ENCODE data around the gene TXN. TPM values are rescaled to one million over a fixed set of nuclear protein-coding genes. Genes with fewer than 3 reads are reported as not detected.
"Not testable (repeated sequence)": the region's sequence is repeated elsewhere in the genome, so short reads cannot be mapped to it uniquely, and the experiment has no call there.

Gene TXN
- polyA plus RNA-seq, 1 donor from 2014 or later, result 120 TPM

DNA sequence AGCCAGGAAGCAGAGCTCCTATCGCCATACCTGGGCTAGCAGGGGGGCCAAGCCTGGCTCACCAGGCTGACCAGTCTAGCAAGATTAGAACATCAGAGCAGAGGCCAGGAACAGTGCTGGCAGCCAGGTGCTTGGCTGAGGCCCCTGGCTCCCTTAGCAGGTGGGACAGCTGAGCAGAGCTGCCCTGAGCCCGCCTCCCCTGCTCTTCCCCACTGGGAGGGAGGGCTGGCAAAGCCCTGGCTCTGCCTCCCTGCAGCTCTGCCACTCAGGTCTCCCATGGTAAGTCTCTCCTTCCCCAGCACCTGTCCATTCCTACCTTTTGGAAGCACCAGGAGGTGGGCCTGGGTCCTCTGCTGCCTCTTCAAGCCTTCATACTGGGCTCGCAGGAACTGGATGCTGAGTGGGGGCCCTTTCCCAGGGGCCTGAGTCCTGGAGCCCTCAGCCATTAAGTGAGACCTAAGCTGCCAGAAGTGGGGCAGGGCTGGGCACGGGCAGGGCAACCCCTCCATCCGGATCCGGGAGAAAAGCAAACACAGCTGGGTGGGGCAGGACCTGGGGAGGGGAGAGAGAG is 49.2 kb downstream of the TXN start:
- Mint-ChIP-seq H3K27ac (no peak overlapping the region), H3K9me3 (no peaks in the 10 kb centered on the region), H3K27me3 (peaks cover 2% of the 10 kb centered on the region)

DNA sequence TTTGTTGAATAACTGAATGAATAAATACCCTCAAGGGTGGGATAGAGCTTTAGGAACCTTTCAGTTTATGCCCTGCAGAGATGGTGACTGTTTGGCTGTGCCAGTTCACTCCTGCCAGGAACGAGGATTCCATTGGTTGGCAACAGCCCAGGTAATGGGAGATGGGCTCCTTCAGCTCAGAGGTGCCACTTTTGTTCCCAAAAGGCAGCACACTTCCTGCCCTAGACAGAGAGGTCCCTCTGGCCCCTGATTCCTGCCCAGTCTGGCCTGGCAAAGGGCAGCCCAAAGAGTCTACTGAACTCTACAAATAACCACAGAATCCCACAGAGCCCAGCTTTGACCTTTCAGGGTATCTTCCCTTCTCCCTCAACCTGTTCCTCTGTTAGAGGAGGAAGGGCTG is 49.9 kb downstream of the TXN start:
- Mint-ChIP-seq H3K4me3 (no peak overlapping the region), H3K36me3 (peaks cover 2% of the 10 kb centered on the region), H3K27ac (no peak overlapping the region), H3K9me3 (no peaks in the 10 kb centered on the region), H3K27me3 (peaks cover 2% of the 10 kb centered on the region), H3K4me1 (peaks cover 0 to 1% (median 0%) of the 10 kb centered on the region in 3 donors)

More for the DNA sequence above, 49.2 kb downstream of the TXN start:
- no peak overlapping the region for H3K4me3 Mint-ChIP-seq
- H3K36me3 Mint-ChIP-seq, result peaks cover 2% of the 10 kb centered on the region
- peaks cover 0 to 1% (median 0%) of the 10 kb centered on the region in 3 donors for H3K4me1 Mint-ChIP-seq

DNA sequence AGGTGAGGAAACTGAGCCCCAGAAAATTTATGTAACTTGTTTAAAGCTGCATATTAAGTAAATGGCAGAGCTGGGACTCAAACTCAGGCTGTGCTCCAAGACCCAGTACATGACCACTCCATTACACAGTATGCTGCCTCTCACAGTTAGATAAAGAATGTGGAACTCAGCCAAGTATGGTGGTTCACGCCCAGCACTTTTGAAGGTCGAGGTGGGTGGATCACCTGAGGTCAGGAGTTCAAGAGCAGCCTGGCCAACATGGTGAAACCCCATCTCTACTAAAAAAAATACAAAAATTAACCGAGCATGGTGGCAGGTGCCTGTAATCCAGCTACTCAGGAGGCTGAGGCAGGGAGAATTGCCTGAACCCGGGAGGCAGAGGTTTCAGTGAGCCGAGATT is 50.7 kb downstream of the TXN start:
- not testable (repeated sequence) for H3K4me1 Mint-ChIP-seq, H3K27ac Mint-ChIP-seq, H3K4me3 Mint-ChIP-seq, H3K36me3 Mint-ChIP-seq, H3K9me3 Mint-ChIP-seq, H3K27me3 Mint-ChIP-seq

DNA sequence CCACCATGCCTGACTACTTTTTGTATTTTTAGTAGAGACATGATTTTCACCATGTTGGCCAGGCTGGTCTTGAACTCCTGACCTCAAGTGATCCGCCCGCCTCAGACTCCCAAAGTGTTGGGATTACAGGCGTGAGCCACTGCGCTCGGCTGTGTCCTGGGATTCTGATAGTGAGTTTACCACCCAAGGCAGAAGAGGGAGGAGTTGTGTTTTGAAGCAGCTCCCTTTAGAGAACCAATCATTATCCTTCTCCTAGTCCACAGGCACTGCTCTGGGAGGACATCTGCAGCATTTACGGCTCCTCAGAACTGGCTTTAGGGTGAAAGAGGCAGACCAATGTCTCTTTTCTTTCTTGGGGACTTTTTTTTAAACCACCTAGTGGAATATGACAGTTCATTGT is 54.1 kb downstream of the TXN start:
- H3K27ac Mint-ChIP-seq, result no peak overlapping the region

DNA sequence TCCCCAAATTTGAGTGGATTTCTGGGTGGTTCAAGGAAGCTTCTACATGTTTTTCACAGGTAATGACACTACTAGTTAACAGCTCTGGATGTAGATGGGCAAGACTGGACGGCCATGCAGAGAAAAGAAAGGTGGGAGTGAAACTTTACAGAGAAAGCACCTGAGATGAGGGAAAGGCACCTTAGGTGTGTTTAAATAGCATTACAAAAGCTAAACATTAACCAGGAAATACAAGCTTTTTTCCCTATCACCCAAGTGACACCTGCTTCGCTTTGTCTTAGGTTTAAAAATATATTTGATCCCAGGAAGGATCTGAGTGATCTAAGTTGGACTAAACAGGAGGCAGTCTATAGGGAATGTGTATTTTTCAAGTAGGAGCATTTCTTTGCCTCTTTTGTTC is 56.7 kb downstream of the TXN start:
- Mint-ChIP-seq H3K4me1 (no peaks in the 10 kb centered on the region), H3K27ac (no peak overlapping the region), H3K27me3 (no peaks in the 10 kb centered on the region), H3K9me3 (no peaks in the 10 kb centered on the region), H3K4me3 (no peak overlapping the region), H3K36me3 (peaks cover 2% of the 10 kb centered on the region)

More for the DNA sequence above, 54.1 kb downstream of the TXN start:
- H3K9me3 Mint-ChIP-seq, result no peaks in the 10 kb centered on the region
- no peaks in the 10 kb centered on the region for H3K4me1 Mint-ChIP-seq
- H3K27me3 Mint-ChIP-seq, result peaks cover 2% of the 10 kb centered on the region
- peaks cover 2% of the 10 kb centered on the region for H3K36me3 Mint-ChIP-seq
- H3K4me3 Mint-ChIP-seq, result no peak overlapping the region

DNA sequence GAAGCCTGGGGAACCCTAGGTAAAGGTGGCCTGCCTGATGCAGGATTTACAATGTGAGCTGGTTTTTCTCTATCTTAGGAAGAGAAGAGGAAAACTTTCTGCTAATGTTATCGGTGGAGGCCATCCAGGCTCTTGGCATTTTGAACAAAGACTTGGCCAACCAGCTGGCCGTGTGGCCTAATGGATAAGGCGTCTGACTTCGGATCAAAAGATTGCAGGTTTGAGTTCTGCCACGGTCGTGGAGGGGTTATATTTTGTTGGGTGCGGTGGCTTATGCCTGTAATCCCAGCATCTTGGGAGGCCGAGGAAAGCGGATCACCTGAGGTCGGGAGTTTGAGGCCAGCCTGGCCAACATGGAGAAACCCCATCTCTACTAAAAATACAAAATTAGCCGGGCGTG is 58.0 kb downstream of the TXN start:
- H3K27ac Mint-ChIP-seq, result no peak overlapping the region
- H3K4me3 Mint-ChIP-seq, result no peak overlapping the region
- peaks cover 2% of the 10 kb centered on the region for H3K36me3 Mint-ChIP-seq
- peaks cover 0 to 2% (median 0%) of the 10 kb centered on the region in 3 donors for H3K4me1 Mint-ChIP-seq
- H3K27me3 Mint-ChIP-seq, result no peaks in the 10 kb centered on the region
- no peaks in the 10 kb centered on the region for H3K9me3 Mint-ChIP-seq

DNA sequence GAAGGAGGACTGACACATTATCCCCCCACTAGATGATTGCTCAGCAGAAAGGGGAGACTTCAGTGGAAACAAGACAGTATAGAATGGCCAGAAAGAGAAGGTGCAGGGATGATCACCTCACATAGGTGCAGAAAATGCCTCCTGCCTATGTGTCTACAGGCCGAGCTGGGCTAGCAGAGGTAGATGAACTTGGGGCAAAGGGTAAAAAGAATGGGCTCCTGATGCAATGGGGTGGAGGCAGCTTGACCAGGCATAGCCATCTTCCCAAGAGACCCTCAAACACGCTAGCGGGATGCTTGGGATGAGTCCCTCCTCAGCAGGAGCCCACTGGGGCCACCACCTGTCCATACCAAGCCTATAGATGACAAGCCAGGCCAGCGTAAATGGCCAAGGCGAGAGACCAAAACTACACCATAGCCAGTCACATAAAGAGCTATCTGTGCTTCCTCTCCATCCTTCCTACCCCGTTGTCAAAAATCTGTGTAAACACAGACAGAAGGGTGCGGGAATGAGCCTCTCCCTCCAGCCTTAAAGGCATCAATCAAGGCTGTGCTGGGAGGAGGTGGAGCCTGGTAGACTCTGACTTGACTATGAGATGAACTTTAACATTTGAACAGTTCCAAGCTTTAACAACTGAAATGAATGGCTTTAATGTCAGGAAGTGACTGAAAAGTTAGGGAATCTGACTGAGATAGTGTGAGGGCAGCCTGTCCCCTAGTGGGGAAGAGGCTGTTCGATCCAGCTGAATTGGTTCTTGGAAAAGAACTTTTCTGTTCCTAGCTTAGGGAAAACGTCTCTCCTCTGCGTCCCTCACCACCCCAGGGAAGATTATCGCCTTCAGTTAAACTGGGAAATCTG is 58.7 kb downstream of the TXN start:
- Mint-ChIP-seq H3K4me3 (no peak overlapping the region), H3K27me3 (peaks cover 2% of the 10 kb centered on the region), H3K27ac (no peak overlapping the region), H3K36me3 (peaks cover 2% of the 10 kb centered on the region), H3K9me3 (no peaks in the 10 kb centered on the region), H3K4me1 (peaks cover 0 to 2% (median 0%) of the 10 kb centered on the region in 3 donors)

DNA sequence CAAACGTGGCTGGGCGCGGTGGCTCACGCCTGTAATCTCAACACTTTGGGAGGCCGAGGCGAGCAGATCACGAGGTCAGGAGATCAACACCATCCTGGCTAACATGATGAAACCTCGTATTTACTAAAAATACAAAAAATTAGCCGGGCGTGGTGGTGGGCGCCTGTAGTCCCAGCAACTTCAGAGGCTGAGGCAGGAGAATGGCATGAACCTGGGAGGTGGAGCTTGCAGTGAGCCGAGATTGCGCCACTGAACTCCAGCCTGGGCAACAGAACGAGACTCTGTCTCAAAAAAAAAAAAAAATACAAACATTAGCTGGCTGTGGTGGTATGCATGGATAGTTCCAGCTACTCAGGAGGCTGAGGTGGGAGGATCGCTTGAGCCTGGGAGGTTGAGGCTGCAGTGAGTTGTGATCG is 60.2 kb downstream of the TXN start:
- not testable (repeated sequence) for H3K4me3 Mint-ChIP-seq, H3K27ac Mint-ChIP-seq, H3K27me3 Mint-ChIP-seq, H3K9me3 Mint-ChIP-seq, H3K36me3 Mint-ChIP-seq, H3K4me1 Mint-ChIP-seq

Other genes starting within 250 kb of the TXN start
- not detected for gene C9orf152, start 48.3 kb downstream of the TXN start, polyA plus RNA-seq
- not detected for gene TXNDC8, start 81.4 kb upstream of the TXN start, polyA plus RNA-seq

Data from IgD-negative memory B cell (primary cell).